Measurements from ENCODE around the gene SLC34A1.

SLC34A1 gene

DNA sequence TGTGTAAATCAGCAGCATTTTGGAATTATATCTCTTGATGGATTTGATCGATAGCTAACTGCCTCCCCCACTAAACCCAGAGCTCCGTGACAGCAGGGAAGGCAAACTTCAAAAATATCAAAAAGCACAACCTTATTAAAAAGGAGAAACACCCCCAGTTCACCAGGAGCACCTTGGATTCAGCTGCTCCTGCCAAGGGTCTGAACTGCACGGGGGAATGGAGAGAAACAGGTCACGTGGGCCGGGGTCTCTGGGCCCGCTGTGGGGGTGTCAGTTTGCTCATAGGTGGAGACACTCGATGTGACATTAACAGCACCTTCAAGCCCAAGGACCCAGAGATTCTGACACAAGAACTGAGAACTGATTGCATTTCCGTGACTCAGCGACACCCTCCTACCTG, 1.1 kb upstream of the SLC34A1 start:
- H3K36me3 ChIP-seq (ENCODE audit: control insufficient read depth in 2 of 2, insufficient read depth in 1 of 2, low read length in 2 of 2): no peaks in the 10 kb centered on the region
- CTCF ChIA-PET: interaction anchor here (0.6 to 2.3 kb wide), 9 partner anchors 9 to 117 kb away, joined by 3 to 10 read pairs (median 4); no protein-coding TSS in a partner anchor
- no peak overlapping the region for H3K4me3 ChIP-seq (ENCODE audit: low read depth, low read length)
- no peak overlapping the region for H3K27ac ChIP-seq (ENCODE audit: extremely low read depth, low read depth, low read length)
- peaks cover 6% of the 10 kb centered on the region; the same call in 1 of the 2 replicates for H3K4me1 ChIP-seq (ENCODE audit: control insufficient read depth, insufficient read depth, low read length)
- POLR2A ChIA-PET: no interaction called here
- TF ChIP-seq ZSCAN16 (tag by site-specific recombination; IDR thresholded peaks at IDR 0.05): no peak
- TF ChIP-seq, protein P1, sequence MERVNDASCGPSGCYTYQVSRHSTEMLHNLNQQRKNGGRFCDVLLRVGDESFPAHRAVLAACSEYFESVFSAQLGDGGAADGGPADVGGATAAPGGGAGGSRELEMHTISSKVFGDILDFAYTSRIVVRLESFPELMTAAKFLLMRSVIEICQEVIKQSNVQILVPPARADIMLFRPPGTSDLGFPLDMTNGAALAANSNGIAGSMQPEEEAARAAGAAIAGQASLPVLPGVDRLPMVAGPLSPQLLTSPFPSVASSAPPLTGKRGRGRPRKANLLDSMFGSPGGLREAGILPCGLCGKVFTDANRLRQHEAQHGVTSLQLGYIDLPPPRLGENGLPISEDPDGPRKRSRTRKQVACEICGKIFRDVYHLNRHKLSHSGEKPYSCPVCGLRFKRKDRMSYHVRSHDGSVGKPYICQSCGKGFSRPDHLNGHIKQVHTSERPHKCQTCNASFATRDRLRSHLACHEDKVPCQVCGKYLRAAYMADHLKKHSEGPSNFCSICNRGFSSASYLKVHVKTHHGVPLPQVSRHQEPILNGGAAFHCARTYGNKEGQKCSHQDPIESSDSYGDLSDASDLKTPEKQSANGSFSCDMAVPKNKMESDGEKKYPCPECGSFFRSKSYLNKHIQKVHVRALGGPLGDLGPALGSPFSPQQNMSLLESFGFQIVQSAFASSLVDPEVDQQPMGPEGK (tag by site-specific recombination; IDR thresholded peaks at IDR 0.05): no peak
- no peak for TF ChIP-seq ZNF48 (tag by site-specific recombination; IDR thresholded peaks at IDR 0.05)
- no peak for TF ChIP-seq ZNF292 (tag by site-specific recombination; IDR thresholded peaks at IDR 0.05; ENCODE audit: borderline replicate concordance, low read depth)
- no peak for TF ChIP-seq EGR2 (tag by site-specific recombination; IDR thresholded peaks at IDR 0.05; ENCODE audit: low read depth)
- TF ChIP-seq, protein P2, sequence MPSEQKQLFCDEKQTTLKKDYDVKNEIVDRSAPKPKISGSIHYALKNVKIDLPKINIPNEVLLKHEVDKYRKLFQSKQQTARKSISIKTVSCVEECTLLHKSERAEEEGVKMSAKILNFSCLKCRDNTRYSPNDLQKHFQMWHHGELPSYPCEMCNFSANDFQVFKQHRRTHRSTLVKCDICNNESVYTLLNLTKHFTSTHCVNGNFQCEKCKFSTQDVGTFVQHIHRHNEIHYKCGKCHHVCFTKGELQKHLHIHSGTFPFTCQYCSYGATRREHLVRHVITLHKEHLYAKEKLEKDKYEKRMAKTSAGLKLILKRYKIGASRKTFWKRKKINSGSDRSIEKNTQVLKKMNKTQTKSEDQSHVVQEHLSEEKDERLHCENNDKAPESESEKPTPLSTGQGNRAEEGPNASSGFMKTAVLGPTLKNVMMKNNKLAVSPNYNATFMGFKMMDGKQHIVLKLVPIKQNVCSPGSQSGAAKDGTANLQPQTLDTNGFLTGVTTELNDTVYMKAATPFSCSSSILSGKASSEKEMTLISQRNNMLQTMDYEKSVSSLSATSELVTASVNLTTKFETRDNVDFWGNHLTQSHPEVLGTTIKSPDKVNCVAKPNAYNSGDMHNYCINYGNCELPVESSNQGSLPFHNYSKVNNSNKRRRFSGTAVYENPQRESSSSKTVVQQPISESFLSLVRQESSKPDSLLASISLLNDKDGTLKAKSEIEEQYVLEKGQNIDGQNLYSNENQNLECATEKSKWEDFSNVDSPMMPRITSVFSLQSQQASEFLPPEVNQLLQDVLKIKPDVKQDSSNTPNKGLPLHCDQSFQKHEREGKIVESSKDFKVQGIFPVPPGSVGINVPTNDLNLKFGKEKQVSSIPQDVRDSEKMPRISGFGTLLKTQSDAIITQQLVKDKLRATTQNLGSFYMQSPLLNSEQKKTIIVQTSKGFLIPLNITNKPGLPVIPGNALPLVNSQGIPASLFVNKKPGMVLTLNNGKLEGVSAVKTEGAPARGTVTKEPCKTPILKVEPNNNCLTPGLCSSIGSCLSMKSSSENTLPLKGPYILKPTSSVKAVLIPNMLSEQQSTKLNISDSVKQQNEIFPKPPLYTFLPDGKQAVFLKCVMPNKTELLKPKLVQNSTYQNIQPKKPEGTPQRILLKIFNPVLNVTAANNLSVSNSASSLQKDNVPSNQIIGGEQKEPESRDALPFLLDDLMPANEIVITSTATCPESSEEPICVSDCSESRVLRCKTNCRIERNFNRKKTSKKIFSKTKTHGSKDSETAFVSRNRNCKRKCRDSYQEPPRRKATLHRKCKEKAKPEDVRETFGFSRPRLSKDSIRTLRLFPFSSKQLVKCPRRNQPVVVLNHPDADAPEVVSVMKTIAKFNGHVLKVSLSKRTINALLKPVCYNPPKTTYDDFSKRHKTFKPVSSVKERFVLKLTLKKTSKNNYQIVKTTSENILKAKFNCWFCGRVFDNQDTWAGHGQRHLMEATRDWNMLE (tag by site-specific recombination; conservative IDR thresholded peaks at IDR 0.05; ENCODE audit: low read depth): no peak
- TF ChIP-seq, protein P3, sequence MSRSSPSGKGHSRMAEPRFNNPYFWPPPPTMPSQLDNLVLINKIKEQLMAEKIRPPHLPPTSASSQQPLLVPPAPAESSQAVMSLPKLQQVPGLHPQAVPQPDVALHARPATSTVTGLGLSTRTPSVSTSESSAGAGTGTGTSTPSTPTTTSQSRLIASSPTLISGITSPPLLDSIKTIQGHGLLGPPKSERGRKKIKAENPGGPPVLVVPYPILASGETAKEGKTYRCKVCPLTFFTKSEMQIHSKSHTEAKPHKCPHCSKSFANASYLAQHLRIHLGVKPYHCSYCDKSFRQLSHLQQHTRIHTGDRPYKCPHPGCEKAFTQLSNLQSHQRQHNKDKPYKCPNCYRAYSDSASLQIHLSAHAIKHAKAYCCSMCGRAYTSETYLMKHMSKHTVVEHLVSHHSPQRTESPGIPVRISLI (tag by site-specific recombination; IDR thresholded peaks at IDR 0.05): no peak
- no peak for TF ChIP-seq ZIC2 (tag by site-specific recombination; IDR thresholded peaks at IDR 0.05)
- no peaks in the 10 kb centered on the region for H3K9me3 ChIP-seq (ENCODE audit: control insufficient read depth, insufficient read depth, low read depth, low read length)

DNA sequence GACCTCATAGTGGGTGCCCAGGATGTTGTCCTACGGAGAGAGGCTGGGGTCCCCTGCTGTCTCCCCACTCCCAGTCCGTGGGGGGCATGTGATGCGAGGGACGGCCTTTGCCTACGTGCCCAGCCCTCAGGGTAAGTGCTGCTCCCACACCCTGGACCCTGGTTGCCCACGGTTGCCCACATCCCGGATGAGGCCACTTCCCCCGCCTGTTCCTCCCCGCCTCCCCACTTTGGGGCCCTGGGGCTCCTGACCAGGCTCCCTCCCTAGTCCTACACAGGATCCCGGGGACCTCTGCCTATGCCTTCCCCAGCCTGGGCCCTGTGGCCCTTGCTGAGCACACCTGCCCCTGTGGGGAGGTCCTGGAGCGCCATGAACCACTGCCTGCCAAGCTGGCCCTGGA, 1.5 kb downstream of the SLC34A1 start:
- peak; percentile 68 for TF ChIP-seq ZFHX2 (tag by site-specific recombination; conservative IDR thresholded peaks at IDR 0.05)
- TF ChIP-seq EGR2 (tag by site-specific recombination; IDR thresholded peaks at IDR 0.05; ENCODE audit: low read depth): peak; percentile 63
- TF ChIP-seq, protein P4, sequence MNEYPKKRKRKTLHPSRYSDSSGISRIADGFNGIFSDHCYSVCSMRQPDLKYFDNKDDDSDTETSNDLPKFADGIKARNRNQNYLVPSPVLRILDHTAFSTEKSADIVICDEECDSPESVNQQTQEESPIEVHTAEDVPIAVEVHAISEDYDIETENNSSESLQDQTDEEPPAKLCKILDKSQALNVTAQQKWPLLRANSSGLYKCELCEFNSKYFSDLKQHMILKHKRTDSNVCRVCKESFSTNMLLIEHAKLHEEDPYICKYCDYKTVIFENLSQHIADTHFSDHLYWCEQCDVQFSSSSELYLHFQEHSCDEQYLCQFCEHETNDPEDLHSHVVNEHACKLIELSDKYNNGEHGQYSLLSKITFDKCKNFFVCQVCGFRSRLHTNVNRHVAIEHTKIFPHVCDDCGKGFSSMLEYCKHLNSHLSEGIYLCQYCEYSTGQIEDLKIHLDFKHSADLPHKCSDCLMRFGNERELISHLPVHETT (tag by site-specific recombination; IDR thresholded peaks at IDR 0.05): no peak
- CTCF ChIA-PET: interaction anchor here (1.1 to 2.3 kb wide), 4 partner anchors 7 to 76 kb away, joined by 3 to 10 read pairs (median 7); no protein-coding TSS in a partner anchor
- no peaks in the 10 kb centered on the region for H3K36me3 ChIP-seq (ENCODE audit: control insufficient read depth in 2 of 2, insufficient read depth in 1 of 2, low read length in 2 of 2)
- H3K9me3 ChIP-seq (ENCODE audit: control insufficient read depth, insufficient read depth, low read depth, low read length): no peaks in the 10 kb centered on the region
- H3K27ac ChIP-seq (ENCODE audit: extremely low read depth, low read depth, low read length): no peak overlapping the region
- POLR2A ChIA-PET: interaction anchor here (1.2 kb wide), 1 partner anchor 14 kb away, joined by 5 read pairs; no protein-coding TSS in a partner anchor
- no peak overlapping the region for H3K4me3 ChIP-seq (ENCODE audit: low read depth, low read length)
- peaks cover 6% of the 10 kb centered on the region; the same call in 1 of the 2 replicates for H3K4me1 ChIP-seq (ENCODE audit: control insufficient read depth, insufficient read depth, low read length)

DNA sequence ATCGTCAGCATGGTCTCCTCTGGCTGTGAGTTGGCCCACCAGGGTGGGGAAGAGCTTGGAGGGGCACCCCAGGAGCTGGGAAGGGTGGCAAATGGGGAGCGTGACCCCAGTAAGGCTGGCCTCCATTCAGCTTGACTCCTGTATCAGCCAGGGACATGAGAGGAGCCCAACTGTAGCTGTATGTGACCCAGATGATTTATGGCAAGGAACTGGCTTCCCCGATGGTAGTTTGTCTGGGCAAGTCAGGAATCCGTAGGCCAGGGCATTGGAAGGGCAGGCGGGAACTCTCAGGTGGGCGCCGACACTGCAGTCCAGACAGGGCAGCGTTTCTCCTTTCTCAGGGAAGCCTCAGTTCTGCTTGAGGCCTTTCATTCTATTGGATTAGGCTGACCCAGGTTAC, 2.3 kb downstream of the SLC34A1 start:
- no peaks in the 10 kb centered on the region for H3K4me1 ChIP-seq (ENCODE audit: control insufficient read depth, insufficient read depth, low read length)
- POLR2A ChIA-PET: interaction anchor here (1.2 kb wide), 1 partner anchor 15 kb away, joined by 5 read pairs; no protein-coding TSS in a partner anchor
- H3K4me3 ChIP-seq (ENCODE audit: low read depth, low read length): no peak overlapping the region
- no peaks in the 10 kb centered on the region for H3K36me3 ChIP-seq (ENCODE audit: control insufficient read depth in 2 of 2, insufficient read depth in 1 of 2, low read length in 2 of 2)
- no peaks in the 10 kb centered on the region for H3K9me3 ChIP-seq (ENCODE audit: control insufficient read depth, insufficient read depth, low read depth, low read length)
- CTCF ChIA-PET: interaction anchor here (0.6 to 1.6 kb wide), 3 partner anchors 8 to 16 kb away, joined by 4 to 10 read pairs (median 7); no protein-coding TSS in a partner anchor
- no peak overlapping the region for H3K27ac ChIP-seq (ENCODE audit: extremely low read depth, low read depth, low read length)
- TF ChIP-seq, protein P5, sequence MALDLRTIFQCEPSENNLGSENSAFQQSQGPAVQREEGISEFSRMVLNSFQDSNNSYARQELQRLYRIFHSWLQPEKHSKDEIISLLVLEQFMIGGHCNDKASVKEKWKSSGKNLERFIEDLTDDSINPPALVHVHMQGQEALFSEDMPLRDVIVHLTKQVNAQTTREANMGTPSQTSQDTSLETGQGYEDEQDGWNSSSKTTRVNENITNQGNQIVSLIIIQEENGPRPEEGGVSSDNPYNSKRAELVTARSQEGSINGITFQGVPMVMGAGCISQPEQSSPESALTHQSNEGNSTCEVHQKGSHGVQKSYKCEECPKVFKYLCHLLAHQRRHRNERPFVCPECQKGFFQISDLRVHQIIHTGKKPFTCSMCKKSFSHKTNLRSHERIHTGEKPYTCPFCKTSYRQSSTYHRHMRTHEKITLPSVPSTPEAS (tag by site-specific recombination; IDR thresholded peaks at IDR 0.05): no peak
- TF ChIP-seq ZFP69B (tag by site-specific recombination; IDR thresholded peaks at IDR 0.05) (no peak), KLF16 (tag by site-specific recombination; IDR thresholded peaks at IDR 0.05) (no peak), ZNF777 (tag by site-specific recombination; IDR thresholded peaks at IDR 0.05; ENCODE audit: borderline replicate concordance) (no peak), ZNF623 (tag by site-specific recombination; IDR thresholded peaks at IDR 0.05) (no peak), ZBTB1 (tag by site-specific recombination; IDR thresholded peaks at IDR 0.05) (no peak)
- TF ChIP-seq, protein P6, sequence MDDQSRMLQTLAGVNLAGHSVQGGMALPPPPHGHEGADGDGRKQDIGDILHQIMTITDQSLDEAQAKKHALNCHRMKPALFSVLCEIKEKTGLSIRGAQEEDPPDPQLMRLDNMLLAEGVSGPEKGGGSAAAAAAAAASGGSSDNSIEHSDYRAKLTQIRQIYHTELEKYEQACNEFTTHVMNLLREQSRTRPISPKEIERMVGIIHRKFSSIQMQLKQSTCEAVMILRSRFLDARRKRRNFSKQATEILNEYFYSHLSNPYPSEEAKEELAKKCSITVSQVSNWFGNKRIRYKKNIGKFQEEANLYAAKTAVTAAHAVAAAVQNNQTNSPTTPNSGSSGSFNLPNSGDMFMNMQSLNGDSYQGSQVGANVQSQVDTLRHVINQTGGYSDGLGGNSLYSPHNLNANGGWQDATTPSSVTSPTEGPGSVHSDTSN (CRISPR knock-in tag; IDR thresholded peaks at IDR 0.05): no peak

All from HEK293 (cell line).